Left renal cortex interstitium (tissue), 4 donors: ENCODE results near the gene PTPN12. TPM values are rescaled to one million over a fixed set of nuclear protein-coding genes. Genes with fewer than 3 reads are reported as not detected.
A peak's percentile ranks its signal among the peaks of the same experiment; 100 is the strongest.
"Not testable (repeated sequence)": the region's sequence is repeated elsewhere in the genome, so short reads cannot be mapped to it uniquely, and the experiment has no call there.

ENCODE experiments used
- DNase-seq, 4 donors: peaks; one replicate each; pipeline ENCODE4 v3.0.0-alpha.2; 2013; ENCODE audit warnings: low read depth in 4 of 4, low spot score in 2 of 4, missing footprints in 1 of 4
- polyA plus RNA-seq, 4 donors: library from polyadenylated mRNA; unstranded; fragments of 120-200 nt; gene quantifications; one replicate each; pipeline ENCODE4 v1.2.1, GENCODE V29; 2013; ENCODE audit not compliant: insufficient read length in 4 of 4

Gene PTPN12
- polyA plus RNA-seq, 4 donors: 69.3 to 103 (median 94.4) TPM

DNA sequence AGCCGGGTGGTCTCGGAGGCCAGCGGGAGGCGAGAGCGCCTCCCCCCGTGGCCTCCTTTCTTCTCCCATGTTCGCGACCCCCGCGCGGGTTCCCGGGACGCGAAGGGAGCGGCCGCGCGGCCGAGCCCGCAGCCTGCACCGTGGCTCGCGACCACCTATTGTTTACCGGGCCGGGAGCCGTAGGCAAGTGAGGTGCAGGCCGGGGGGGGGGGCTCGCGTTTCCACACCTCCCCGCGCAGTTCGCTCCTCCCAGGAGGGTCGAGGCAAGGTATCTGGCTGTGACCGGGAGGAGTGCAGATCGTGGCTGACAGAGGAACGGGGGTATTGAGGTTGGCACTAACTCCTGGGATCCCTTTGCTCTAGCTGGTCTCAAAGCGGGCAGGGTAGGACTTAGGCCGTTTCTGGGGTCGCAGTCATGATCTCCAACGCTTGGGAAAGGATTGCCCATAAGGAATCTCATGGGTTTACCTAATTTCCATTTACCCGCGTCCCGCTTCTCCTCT, 734 bp downstream of the PTPN12 start:
- peak; percentile 24 to 60 (median 44) for DNase-seq

DNA sequence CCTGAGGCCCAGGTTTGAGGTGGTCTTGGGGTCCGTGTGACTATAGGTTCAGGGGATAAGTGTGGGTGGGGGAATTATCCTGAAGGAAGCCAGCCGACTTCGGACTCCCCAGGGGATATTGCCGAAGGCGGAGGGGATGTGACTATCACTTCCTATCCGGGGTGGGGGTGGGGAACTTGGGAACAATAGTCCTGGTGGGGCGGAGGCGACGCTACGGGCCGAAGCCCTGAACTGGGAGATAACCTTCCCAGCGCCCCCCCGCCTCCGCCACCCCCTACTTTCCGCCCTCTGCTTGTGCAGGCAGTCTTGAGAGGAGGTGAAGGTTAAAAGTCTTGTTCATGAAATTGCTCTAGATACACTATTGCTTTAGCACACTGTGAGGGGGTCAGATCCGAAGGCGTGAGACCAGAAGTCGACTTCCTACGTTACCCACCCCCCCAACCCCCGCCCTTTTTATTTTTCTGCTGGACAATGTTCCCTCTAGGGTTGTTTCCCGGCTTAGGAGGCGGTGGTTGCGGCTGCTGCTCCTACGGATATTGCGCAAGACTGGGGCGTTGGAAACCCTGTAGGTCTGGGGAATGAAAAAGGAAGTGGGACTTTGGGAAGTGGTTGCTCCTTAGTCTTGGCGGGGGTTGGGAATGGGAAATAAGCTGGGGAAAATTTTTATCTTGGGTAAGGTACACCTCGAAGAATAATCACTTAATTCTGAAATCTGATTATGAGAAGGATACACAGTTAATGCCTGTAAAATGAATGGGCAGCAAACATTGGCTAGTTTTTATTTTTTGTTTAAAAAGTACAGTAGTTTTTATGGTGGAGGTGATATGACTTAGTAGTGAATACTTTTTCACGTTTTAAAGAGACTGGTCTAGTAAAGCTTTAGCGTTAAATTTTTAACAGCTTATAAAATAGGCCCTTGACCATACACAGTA, 1.5 kb downstream of the PTPN12 start:
- peak; percentile 39 to 75 (median 54) for DNase-seq

DNA sequence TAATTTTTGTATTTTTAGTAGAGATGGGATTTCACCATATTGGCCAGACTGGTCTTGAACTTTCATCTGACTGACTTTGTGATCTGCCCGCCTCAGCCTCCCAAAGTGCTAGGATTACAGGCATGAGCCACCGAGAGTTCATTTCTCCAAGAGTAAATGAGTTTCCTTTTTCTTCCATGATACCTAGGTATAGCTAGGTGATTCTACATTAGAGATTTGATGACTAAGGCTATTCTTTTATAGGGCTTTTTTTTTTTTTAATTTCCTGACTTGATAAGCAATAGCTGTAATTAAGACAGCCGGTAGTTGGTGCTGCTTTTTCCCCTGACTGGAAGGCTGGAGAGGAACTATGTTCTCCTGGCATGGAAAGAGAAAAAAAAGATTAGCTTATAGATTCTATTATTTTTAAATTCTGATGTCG, 3.3 kb downstream of the PTPN12 start:
- no peak for DNase-seq

DNA sequence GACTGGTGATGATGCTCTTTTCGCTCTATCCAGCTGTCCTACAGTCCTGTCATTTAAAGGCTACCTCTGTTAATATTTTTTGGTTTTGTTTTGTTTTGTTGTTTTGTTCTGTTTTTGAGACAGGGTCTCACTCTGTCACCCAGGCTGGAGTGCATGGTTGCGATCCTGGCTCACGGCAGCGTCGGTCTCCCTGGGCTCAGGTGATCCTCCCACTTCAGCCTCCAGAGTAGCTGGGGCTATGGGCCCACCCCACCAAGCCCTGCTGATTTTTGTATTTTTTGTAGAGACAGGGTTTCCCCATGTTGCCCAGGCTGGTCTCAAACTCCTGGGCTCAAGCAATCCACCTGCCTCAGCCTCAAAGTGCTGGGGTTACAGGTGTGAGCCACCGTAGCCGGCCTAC, 3.9 kb downstream of the PTPN12 start:
- not testable (repeated sequence) for DNase-seq

DNA sequence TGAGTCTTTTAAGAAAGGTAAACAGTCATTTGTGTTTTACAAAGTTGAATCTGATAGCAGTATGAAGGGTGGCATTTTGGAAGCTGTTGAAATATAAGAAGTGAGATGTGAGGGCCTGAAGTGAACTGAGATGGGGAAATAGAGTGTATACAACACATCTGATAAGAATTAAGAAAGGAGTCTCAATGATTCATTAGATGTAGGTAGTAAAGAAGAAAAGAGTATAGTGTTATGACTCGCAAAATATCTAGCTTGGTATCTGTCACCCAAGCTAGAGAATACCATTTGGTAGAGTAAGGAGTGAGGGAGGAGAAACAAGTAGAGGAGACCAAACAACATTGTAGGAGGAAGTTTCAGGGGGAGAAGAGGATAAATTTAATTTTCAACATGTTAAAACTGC, 5.3 kb downstream of the PTPN12 start:
- DNase-seq: no peak

DNA sequence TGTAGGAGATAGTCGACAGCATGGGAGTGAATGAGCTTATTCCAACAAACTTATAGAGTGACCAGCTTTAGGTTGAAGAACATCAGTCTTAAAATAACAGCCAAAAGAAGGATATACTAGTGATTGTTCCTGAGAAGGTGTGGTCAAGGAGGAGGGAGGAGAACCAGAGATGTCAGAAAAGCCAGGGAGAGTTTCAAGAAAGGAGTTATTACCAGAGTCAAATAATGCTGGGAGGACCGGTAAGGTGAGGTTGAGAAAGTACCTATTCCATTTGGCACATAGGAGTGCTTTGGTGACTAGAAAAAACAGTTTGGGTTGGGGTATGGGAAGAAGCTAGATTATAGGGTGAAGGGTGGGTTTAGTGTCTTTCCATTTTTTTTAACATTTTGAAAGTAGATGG, 5.8 kb downstream of the PTPN12 start:
- DNase-seq: no peak

DNA sequence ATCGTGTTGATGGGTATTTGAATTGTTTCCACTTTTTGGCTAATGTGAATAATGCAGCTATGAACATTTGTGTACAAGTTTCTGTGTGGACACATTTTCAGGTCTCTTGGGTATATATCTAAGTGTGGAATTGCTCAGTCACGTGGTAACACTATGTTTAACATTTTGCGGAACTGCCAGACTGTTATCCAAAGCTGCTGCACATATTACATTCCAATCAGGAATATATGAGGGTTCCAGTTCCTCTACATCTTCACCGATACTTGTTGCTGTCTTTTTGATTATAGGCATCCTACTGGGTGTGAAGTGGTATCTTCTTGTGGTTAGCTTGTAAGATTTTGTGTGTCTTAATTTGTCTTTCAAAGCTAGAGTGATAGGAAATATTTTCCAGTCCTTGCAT, 6.8 kb downstream of the PTPN12 start:
- no peak for DNase-seq

DNA sequence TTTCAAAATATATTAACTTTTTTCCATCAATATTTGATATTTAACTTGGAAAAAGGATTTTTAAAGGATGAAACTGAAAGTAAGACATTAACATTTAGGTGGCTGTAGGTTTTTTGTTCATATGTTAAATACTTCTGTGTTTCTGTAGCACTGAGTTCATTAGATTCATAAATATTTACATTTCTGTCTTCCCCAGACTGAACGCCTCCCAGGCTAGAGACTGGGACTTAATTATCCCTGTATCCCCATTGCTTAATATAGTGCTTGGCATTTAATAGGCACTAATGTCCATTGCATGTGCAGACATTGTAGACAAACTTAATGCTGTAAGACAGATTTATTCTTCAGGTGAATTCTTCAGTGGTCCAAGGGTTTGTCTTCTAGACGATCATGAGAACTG, 7.4 kb downstream of the PTPN12 start:
- DNase-seq: no peak

DNA sequence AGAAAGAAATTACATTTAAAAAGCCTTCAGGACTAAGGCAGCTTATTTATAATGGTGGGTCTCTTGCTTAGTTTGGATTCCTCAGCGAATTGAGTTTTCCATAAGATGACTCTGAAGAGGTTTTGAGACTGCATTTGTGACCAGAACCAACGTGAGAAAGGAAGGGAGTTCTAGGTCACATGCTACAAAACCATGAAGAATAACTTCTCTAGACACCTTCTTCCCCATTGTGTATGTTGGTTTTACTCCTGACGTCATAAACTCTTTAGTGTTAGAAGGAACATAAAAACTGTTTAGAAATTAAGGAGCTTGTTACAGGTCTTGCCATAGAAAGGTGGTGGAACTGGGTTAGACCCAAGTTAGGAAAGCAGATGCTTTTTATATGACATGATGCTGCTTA, 11.1 kb downstream of the PTPN12 start:
- no peak for DNase-seq

DNA sequence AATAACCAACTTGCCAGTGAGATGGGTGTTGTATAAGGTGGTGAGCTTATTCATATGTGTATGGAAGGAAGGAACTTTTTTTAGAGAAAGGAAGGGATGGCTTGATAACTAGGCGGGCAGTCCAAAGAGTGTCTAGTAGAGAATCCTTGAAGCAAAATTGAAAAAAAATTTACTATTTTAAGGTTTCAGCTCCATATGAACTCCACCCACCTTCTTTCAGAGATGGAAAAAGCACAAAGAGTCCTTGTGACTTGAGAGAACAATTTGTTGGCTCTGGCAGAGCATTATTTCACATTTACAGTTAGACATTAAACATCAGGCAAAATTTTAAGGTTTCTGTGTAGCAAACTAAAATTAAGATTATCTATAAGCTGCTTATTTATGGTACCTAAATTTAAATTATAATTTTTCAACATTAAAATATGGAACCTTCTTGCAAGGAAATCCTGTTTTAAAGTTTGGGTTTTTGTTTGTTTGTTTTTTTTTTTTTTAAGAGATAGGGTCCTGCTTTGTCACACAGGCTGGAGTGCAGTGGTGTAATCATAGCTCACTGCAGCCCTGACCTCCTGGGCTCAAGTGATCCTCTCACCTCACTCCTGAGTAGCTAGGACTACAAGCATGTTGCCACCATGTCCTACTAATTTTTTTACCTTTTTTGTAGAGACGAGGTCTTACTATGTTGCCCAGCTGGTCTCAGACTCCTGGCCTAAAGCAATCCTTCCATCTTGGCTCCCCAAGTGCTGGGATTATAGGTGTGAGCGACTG, 12.2 kb downstream of the PTPN12 start:
- DNase-seq: no peak

DNA sequence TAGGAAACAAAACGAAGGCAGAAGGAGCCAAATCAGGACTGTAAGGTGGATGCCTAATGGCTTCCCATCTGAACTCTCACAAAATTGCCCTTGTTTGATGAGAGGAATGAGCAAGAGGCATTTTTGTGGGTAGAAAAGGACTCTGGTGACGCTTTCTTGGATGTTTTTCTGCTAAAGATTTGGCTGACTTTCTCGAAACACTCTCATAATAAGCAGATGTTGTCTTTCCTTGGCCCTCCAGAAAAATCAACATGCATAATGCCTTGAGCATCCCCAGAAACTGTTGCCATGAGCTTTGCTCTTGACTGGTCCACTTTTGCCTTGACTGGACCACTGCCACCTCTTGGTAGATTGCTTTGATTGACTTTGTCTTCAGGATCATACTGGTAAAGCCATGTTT, 13.5 kb downstream of the PTPN12 start:
- no peak for DNase-seq

DNA sequence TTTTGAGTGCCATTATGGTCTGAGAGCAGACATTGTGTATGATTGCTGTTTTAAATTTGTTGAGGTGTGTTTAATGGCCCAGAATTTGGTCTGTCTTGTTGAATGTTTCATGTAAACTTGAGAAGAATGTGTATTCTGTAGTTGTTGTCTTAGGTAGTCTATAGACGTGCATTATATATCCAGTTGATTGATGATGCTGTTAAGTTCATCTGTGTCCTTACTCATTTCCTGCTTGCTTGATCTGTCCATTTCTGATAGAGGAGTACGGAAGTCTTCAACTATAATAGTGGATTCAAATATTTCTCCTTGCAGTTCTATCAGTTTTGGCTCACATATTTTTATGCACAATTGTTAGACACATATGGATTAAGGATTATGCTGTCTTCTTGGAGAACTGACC, 16.0 kb downstream of the PTPN12 start:
- DNase-seq: no peak

DNA sequence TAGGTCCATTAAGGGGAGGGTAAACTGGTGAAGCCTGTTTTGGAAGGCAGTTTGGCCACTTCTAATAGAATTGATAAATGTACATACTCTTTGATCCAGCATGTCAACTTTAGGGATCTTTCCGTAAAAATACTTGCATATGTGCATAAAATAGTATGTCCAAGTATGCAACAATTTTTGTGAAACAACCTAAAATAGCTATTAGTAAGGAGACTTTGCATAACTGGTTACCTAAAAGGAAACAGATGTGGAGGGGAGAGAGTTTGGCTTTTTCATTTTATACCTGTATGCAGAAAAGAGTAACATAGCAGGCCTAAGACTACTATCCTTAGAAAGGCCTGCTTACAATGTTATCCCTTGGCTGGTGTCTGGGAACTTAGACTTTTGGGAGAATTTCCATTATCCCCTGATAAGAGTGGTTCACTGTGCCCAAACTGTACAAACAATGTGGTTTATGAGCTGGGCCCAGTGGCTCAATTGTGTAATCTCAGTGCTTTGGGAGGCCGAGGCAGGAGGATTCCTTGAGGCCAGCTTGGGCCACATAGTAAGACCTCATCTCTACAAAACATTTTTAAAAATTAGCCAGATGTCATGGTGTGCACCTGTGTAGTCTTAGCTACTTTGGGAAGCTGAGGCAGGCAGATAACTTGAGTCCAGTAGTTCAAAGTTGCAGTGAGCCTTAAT, 21.3 kb downstream of the PTPN12 start:
- DNase-seq: no peak

DNA sequence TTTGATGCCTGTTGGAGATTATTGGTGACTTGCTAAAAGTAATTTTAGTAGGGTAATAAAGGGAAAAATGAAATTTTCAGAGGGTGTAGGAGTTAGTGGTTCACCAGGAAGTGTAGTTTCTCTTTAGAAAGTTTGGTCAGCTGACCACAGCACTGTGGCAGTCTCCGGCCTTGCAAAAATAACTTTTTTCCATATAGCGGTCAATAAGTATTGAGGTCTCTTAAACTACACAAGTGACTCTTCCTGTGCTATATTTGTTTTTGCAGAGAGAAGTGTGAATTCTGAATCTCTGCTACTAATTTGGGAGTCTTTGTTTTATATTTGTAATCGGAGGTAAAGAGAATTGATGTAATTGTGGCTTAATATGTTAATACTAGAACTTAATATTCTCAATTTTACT, 24.3 kb downstream of the PTPN12 start:
- DNase-seq: no peak

DNA sequence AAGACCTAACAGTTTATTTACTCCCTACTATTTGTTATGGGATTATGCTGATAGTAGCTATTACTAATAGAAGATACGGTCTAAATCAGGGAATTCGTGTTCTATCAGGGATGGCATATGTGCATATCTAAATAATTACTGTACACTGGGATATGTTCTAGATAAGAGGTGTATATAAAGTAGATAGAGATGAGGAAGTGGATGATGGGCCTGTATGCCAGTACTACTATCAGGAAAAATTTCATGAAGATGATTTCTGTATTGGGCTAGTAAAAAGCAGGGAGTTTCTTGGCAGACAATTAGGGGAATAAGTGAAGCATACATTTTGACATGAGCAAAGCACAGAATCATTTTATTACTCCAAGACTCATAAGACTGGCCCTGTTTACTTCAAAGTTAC, 26.2 kb downstream of the PTPN12 start:
- DNase-seq: no peak

DNA sequence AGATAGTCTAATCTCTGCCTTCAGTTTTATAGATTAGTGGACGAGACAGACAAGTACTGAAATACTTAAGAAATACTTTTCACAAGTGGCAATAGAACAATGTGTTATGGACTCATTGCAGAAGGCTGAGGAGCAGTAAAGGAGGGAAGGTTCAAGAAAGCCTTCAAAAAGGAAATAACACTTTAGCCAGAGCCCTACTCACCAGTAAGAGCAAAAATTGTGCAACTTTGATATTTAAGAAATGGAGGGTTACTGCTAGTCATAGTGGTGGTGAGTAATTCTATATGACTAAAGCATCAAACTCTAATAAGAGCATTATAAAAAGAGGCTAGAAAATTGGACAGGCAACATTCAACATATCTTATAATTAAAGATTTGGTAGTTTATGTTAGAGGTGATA, 28.8 kb downstream of the PTPN12 start:
- DNase-seq: no peak

DNA sequence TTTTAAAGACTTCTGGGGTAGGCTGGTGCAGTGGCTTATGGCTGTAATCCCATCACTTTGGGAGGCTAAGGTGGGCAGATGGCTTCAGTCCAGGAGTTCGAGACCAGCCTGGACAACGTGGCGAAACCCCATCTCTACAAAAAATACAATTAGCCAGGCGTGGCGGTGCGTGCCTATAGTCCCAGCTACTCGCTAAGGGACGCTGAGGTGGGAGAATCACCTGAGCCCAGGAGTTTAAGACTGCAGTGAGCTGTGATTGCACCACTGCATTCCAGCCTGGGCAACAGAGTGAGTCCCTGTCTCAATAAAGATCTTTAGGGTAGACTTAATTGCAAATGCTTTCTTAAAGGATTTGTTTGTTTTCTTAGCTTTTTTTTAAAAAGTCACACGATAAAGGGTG, 29.3 kb downstream of the PTPN12 start:
- DNase-seq: no peak

DNA sequence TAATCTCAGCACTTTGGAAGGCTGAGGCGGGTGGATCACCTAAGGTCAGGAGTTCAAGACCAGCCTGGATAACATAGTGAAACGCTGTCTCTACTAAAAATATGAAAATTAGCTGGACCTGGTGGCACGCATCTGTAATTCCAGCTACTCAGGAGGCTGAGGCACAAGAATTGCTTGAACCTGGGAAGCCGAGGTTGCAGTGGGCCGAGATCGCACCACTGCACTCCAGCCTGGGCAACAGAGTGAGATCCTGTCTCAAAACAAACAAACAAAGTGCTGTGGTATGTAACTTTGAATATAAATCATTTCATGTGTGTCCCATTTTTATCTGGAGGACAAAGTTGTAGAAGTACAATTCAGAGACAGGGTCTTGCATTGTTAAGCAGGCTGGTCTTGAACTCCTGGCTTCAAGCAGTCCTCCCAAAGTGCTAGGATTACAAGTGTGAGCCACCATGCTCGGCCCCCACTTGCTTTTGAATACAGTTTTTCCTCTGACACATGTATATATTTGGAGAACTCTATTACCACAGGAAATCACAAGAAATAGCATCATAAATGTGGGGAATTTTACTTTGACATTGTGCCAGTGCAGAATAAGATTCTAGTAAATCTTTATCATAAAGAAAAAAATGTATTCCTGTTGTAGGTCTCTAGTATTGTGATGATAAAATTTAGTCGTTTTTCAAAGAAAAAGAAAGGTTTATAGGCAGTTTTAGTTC, 32.6 kb downstream of the PTPN12 start:
- no peak for DNase-seq

DNA sequence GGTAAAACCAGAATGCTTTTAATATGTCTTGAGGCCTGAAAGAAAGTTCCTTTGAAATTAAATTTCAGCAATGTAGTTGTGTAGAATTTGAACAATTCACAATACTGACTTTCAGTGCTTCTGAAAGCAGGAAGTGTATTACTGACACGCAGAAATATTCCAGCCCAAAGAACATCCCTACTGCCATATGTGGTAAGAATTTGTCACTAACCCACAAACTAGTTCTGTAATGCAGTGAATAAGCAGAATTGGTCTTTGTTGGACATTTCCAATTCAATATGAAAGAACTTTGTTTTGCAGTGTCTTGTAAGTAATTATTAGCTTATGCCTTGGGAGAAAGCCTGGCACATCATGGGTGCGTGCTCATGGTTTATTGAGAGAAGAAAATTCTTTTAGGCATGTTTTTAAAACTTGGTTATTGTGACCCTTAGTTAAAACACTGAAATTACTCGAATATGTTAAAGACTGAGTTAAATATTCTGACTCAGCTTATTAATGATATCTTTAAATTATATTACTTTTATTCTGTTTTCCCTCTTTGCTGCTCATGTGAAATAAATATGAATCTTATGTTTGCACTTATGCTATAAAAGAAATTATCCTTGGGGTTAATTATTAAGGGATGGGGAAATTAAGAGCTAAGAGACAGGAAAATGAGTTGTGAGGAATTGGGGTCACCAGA, 33.4 kb downstream of the PTPN12 start:
- no peak for DNase-seq

DNA sequence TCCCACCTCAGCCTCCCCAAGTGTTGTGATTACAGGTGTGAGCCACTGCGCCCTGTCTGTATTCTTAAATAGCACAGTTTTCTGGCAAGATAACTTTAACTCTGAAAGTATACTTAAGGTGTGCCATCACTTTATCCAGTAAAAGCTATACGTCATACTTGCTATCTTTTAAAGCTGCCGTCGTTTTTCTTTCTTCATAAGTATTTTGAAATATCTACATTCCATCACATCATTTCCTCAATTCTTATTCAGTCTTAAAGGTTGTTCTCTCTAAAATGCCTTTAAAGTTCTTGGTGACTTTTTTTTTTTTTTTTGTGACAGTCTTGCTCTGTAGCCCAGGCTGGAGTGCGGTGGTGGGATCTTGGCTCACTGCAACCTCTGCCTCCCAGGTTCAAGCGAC, 34.7 kb downstream of the PTPN12 start:
- DNase-seq: no peak
